HepG2 (cell line): Measurements from ENCODE around the gene TFEB. TPM values are rescaled to one million over a fixed set of nuclear protein-coding genes. Genes with fewer than 3 reads are reported as not detected.

Source experiments
- CBX2 ChIP-seq, 2 experiments: fragments of 200-600 bp in 1 of 2; sonication (generic); formaldehyde crosslinking in 1 of 2; IDR thresholded peaks; 2 replicates each; pipeline versions ENCODE4 v1.7.0 to v1.8.1; 2018 to 2022; ENCODE audit warnings: low read depth in 2 of 2, low read length in 1 of 2, mild to moderate bottlenecking in 1 of 2, missing genetic modification reagents in 1 of 2
- PLRG1 ChIP-seq: fragments of 450-650 bp; conservative IDR thresholded peaks from 2 replicates; pipeline ENCODE4 v1.6.1; 2016
- RAD21 ChIP-seq: fragments of 450-650 bp; formaldehyde crosslinking; IDR thresholded peaks from 2 replicates; pipeline ENCODE4 v1.5.0; 2020; ENCODE audit warnings: mild to moderate bottlenecking
- RBM39 ChIP-seq: fragments of 200-400 bp; formaldehyde crosslinking; IDR thresholded peaks from one replicate; pipeline ENCODE4 v1.6.1; 2018; ENCODE audit warnings: antibody characterized with exemption, mild to moderate bottlenecking, low read depth, low read length; ENCODE audit not compliant: poor library complexity, severe bottlenecking
- RNF2 ChIP-seq: fragments of 450-650 bp; conservative IDR thresholded peaks from 2 replicates; pipeline ENCODE4 v1.6.1; 2016; ENCODE audit warnings: low read depth
- SNRNP70 ChIP-seq: fragments of 200-400 bp; formaldehyde crosslinking; IDR thresholded peaks from 2 replicates; pipeline ENCODE4 v1.6.1; 2017; ENCODE audit warnings: mild to moderate bottlenecking, low read depth, low read length, moderate library complexity
- SRSF1 ChIP-seq: fragments of 200-400 bp; formaldehyde crosslinking; optimal IDR thresholded peaks from 2 replicates; pipeline ENCODE3; 2017; ENCODE audit warnings: mild to moderate bottlenecking, low read depth, low read length, moderate library complexity
- ZFAT ChIP-seq: sonication (generic); formaldehyde crosslinking; conservative IDR thresholded peaks from 2 replicates; pipeline ENCODE4 v1.8.1; 2023; ENCODE audit warnings: missing genetic modification reagents, inconsistent platforms
- ZKSCAN5 ChIP-seq: sonication (generic); formaldehyde crosslinking; IDR thresholded peaks from 2 replicates; pipeline ENCODE4 v1.5.1; 2020; ENCODE audit warnings: mild to moderate bottlenecking, missing genetic modification reagents
- ZNF18 ChIP-seq: sonication (generic); formaldehyde crosslinking; IDR thresholded peaks from 2 replicates; pipeline ENCODE4 v1.8.0; 2022; ENCODE audit warnings: mild to moderate bottlenecking, missing genetic modification reagents; ENCODE audit not compliant: insufficient replicate concordance
- ZNF205 ChIP-seq: IDR thresholded peaks from 2 replicates; pipeline ENCODE4 v1.6.1; 2018; ENCODE audit warnings: missing biosample characterization, missing genetic modification reagents
- ZNF264 ChIP-seq: sonication (generic); formaldehyde crosslinking; IDR thresholded peaks from 2 replicates; pipeline ENCODE4 v1.4.0; 2020; ENCODE audit warnings: missing genetic modification reagents
- ZNF318 ChIP-seq: sonication (generic); formaldehyde crosslinking; IDR thresholded peaks from 2 replicates; pipeline ENCODE4 v1.4.0; 2020; ENCODE audit warnings: mild to moderate bottlenecking, missing genetic modification reagents
- ZNF33A ChIP-seq: sonication (generic); formaldehyde crosslinking; IDR thresholded peaks from 2 replicates; pipeline ENCODE4 v1.5.1; 2020; ENCODE audit warnings: missing genetic modification reagents, mild to moderate bottlenecking, moderate library complexity, borderline replicate concordance
- ZNF567 ChIP-seq: sonication (generic); formaldehyde crosslinking; IDR thresholded peaks from 2 replicates; pipeline ENCODE4 v1.8.1; 2023; ENCODE audit warnings: mild to moderate bottlenecking, missing genetic modification reagents, borderline replicate concordance
- ZNF615 ChIP-seq: sonication (generic); formaldehyde crosslinking; IDR thresholded peaks from 2 replicates; pipeline ENCODE4 v1.5.0; 2020; ENCODE audit warnings: mild to moderate bottlenecking, missing genetic modification reagents, borderline replicate concordance
- ZNF746 ChIP-seq: sonication (generic); formaldehyde crosslinking; IDR thresholded peaks from 2 replicates; pipeline ENCODE4 v1.8.0; 2022; ENCODE audit warnings: mild to moderate bottlenecking, missing genetic modification reagents
- ZNF761 ChIP-seq: sonication (generic); formaldehyde crosslinking; conservative IDR thresholded peaks from 2 replicates; pipeline ENCODE4 v1.4.0; 2020; ENCODE audit warnings: mild to moderate bottlenecking, missing genetic modification reagents
- ZNF768 ChIP-seq: sonication (generic); formaldehyde crosslinking; IDR thresholded peaks from 2 replicates; pipeline ENCODE4 v1.4.0; 2020; ENCODE audit warnings: missing genetic modification reagents
- ZSCAN22 ChIP-seq: sonication (generic); formaldehyde crosslinking; IDR thresholded peaks from 2 replicates; pipeline ENCODE4 v1.4.0; 2020; ENCODE audit warnings: mild to moderate bottlenecking, missing genetic modification reagents
- ZSCAN30 ChIP-seq: sonication (generic); formaldehyde crosslinking; IDR thresholded peaks from 2 replicates; pipeline ENCODE4 v1.5.0; 2020; ENCODE audit warnings: mild to moderate bottlenecking, missing genetic modification reagents
- polyA plus RNA-seq, 8 experiments: library from polyadenylated mRNA; depleted of rRNA in 3 of 8; stranded (reverse) in 7 of 8; unstranded in 1 of 8; fragments of >200 nt; fragmentation: Illumina TruSeq in 4 of 8; extraction: Trizol in 4 of 8; gene quantifications; 2 replicates each; pipeline versions ENCODE4 v1.2.1 to v1.2.3, GENCODE V29; 2011 to 2016; ENCODE audit warnings: low read depth in 4 of 8, missing spikeins in 1 of 8, mixed read lengths in 1 of 8; ENCODE audit not compliant: insufficient read depth in 1 of 8
- total RNA-seq, 5 experiments: library from RNA; depleted of rRNA; stranded (reverse); fragments of >200 nt; fragmentation: Illumina TruSeq; extraction: Trizol; gene quantifications; 2 replicates each; pipeline ENCODE4 v1.2.3, GENCODE V29; 2016; ENCODE audit warnings: low read depth in 1 of 5

Gene TFEB
- total and polyA plus RNA-seq, 2 of the 13 experiments (the other 11 are each of a cell fraction or from before 2014, with no cell fraction given): 13.3 to 18.7 TPM

DNA sequence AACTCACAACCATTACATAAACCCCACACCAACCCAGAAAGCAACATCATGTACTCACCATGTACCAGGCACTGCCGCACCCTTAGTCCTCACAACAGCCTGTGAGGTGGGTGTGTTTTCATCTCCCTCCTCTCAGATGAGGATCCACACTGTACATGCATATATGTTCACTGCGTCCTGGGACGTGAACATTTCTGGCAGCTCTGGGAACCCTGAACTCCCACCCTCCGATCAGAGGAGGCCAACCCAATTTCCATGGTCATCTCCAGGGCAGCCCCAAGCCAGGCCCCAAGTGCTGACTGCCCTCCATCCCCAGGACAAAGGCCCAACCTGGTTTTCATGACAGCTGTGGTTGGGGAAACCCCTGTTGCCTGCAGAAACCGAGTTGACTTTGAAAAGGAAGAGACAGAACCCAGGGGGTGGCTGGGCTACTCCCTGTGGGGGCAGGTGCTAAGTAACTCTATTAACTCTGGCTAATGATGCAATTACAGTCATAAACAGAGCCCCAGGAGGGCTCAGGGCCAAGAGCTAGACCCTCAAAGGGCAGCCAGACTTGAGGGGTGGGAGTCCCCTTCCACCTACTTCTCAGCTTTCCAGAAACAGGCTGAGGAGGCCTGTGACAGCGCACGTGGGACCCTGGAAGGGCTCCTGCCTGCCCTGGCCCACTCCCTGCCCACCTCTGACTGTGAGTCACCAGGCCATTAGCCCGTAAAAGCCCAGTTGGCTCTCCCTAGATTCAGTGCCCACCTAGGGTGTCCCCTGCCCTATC lies 2.6 kb downstream of the TFEB start (continued):
- TF ChIP-seq ZSCAN22 (CRISPR knock-in tag) (no peak), SRSF1 (no peak), ZSCAN30 (CRISPR knock-in tag) (no peak), PLRG1 (no peak), ZNF746 (CRISPR knock-in tag) (0 out of 2 replicates have a peak, but pooled peaks have one; percentile 30), ZNF615 (CRISPR knock-in tag) (no peak), CBX2 (IDR thresholded peaks at IDR 0.05; ENCODE audit: low read depth, low read length) (no peak), CBX2 (CRISPR knock-in tag; IDR thresholded peaks at IDR 0.05; ENCODE audit: low read depth) (no peak), RBM39 (peak; percentile 2), ZFAT (no peak), ZNF205 (CRISPR knock-in tag) (no peak), ZNF318 (no peak), ZNF264 (CRISPR knock-in tag) (no peak), ZNF768 (CRISPR knock-in tag) (no peak), ZNF18 (CRISPR knock-in tag) (no peak), RNF2 (no peak), ZNF761 (CRISPR knock-in tag) (no peak), ZKSCAN5 (CRISPR knock-in tag) (no peak), ZNF567 (CRISPR knock-in tag) (0 out of 2 replicates have a peak, but pooled peaks have one; percentile 34), ZNF33A (no peak), SNRNP70 (no peak), RAD21 (CRISPR knock-in tag) (no peak)
